Trophoblast cell (in vitro differentiated cells and primary cell): ENCODE measurements around the gene SIX5.

Experiments used
- DNase-seq, 2 donors: peaks; one replicate each; pipeline ENCODE4 v3.0.0-alpha.2; 2016
- H2AFZ ChIP-seq: 2 replicates; pipeline ENCODE4 v1.6.1; 2013; ENCODE audit warnings: low read length, moderate library complexity, mild to moderate bottlenecking; ENCODE audit not compliant: insufficient read depth, poor library complexity
- H2AK5ac ChIP-seq: 2 replicates; pipeline ENCODE4 v1.6.1; 2013; ENCODE audit warnings: mild to moderate bottlenecking, low read length
- H2BK120ac ChIP-seq: 2 replicates; pipeline ENCODE4 v1.6.1; 2013; ENCODE audit warnings: low read length, mild to moderate bottlenecking, moderate library complexity; ENCODE audit not compliant: insufficient read depth, poor library complexity
- H2BK12ac ChIP-seq: 2 replicates; pipeline ENCODE4 v1.6.1; 2013; ENCODE audit warnings: mild to moderate bottlenecking, low read length, moderate library complexity
- H2BK5ac ChIP-seq: 2 replicates; pipeline ENCODE4 v1.6.1; 2013; ENCODE audit warnings: low read length, low read depth, moderate library complexity, mild to moderate bottlenecking; ENCODE audit not compliant: poor library complexity
- H3K14ac ChIP-seq: 2 replicates; pipeline ENCODE4 v1.6.1; 2013; ENCODE audit warnings: mild to moderate bottlenecking, low read length
- H3K18ac ChIP-seq: 2 replicates; pipeline ENCODE4 v1.6.1; 2013; ENCODE audit warnings: mild to moderate bottlenecking, low read length
- H3K23ac ChIP-seq: 2 replicates; pipeline ENCODE4 v1.6.1; 2013; ENCODE audit warnings: low read length
- H3K27ac ChIP-seq: 2 replicates; pipeline ENCODE4 v1.5.1; 2013; ENCODE audit warnings: low read depth, mild to moderate bottlenecking, inconsistent platforms, low read length, moderate library complexity
- H3K27me3 ChIP-seq: 2 replicates; pipeline ENCODE4 v1.6.1; 2013; ENCODE audit warnings: inconsistent platforms, mild to moderate bottlenecking, low read length, moderate library complexity; ENCODE audit not compliant: insufficient read depth
- H3K36me3 ChIP-seq, 2 experiments: 1 replicate in 1 of 2; 2 replicates in 1 of 2; pipeline ENCODE4 v1.6.1; 2013; ENCODE audit warnings: low read length in 2 of 2, mild to moderate bottlenecking in 2 of 2, moderate library complexity in 1 of 2; ENCODE audit not compliant: insufficient read depth in 2 of 2, control insufficient read depth in 1 of 2
- H3K4ac ChIP-seq: 2 replicates; pipeline ENCODE4 v1.6.1; 2013; ENCODE audit warnings: low read depth, mild to moderate bottlenecking, low read length, moderate library complexity
- H3K4me1 ChIP-seq, 2 experiments: 1 replicate in 1 of 2; 2 replicates in 1 of 2; pipeline ENCODE4 v1.6.1; 2013; ENCODE audit warnings: low read length in 2 of 2, mild to moderate bottlenecking in 2 of 2, moderate library complexity in 1 of 2; ENCODE audit not compliant: insufficient read depth in 2 of 2, control insufficient read depth in 1 of 2
- H3K4me2 ChIP-seq: 2 replicates; pipeline ENCODE4 v1.6.1; 2013; ENCODE audit warnings: inconsistent platforms, mild to moderate bottlenecking, low read length, moderate library complexity
- H3K4me3 ChIP-seq: 2 replicates; pipeline ENCODE4 v1.5.1; 2013; ENCODE audit warnings: mild to moderate bottlenecking, low read depth, low read length, inconsistent platforms
- H3K79me1 ChIP-seq: one replicate; pipeline ENCODE4 v1.6.1; 2013; ENCODE audit warnings: low read length
- H3K79me2 ChIP-seq: 2 replicates; pipeline ENCODE4 v1.6.1; 2013; ENCODE audit warnings: low read length, mild to moderate bottlenecking; ENCODE audit not compliant: control insufficient read depth, insufficient read depth, poor library complexity
- H3K9ac ChIP-seq: 2 replicates; pipeline ENCODE4 v1.6.1; 2013; ENCODE audit warnings: mild to moderate bottlenecking, low read length
- H3K9me3 ChIP-seq: 2 replicates; pipeline ENCODE4 v1.6.1; 2013; ENCODE audit warnings: low read depth, mild to moderate bottlenecking, control low read depth, inconsistent platforms, low read length; ENCODE audit not compliant: insufficient read depth
- H4K12ac ChIP-seq: 2 replicates; pipeline ENCODE4 v1.6.1; 2013; ENCODE audit warnings: low read depth, mild to moderate bottlenecking, low read length, moderate library complexity
- H4K8ac ChIP-seq: 2 replicates; pipeline ENCODE4 v1.6.1; 2013; ENCODE audit warnings: low read depth, mild to moderate bottlenecking, low read length, moderate library complexity
- H4K91ac ChIP-seq: one replicate; pipeline ENCODE4 v1.6.1; 2013; ENCODE audit warnings: low read depth, mild to moderate bottlenecking, low read length, moderate library complexity
- WGBS: extraction: QIAGEN DNeasy Blood & Tissue Kit; methylation state at CpG from one replicate; pipeline ENCODE4 v1.1.7; 2013; ENCODE audit warnings: missing lambda C conversion rate; ENCODE audit not compliant: insufficient read length, insufficient coverage; ENCODE audit errors: extremely low coverage; 5-methylcytosine and 5-hydroxymethylcytosine counted together

Gene SIX5

DNA sequence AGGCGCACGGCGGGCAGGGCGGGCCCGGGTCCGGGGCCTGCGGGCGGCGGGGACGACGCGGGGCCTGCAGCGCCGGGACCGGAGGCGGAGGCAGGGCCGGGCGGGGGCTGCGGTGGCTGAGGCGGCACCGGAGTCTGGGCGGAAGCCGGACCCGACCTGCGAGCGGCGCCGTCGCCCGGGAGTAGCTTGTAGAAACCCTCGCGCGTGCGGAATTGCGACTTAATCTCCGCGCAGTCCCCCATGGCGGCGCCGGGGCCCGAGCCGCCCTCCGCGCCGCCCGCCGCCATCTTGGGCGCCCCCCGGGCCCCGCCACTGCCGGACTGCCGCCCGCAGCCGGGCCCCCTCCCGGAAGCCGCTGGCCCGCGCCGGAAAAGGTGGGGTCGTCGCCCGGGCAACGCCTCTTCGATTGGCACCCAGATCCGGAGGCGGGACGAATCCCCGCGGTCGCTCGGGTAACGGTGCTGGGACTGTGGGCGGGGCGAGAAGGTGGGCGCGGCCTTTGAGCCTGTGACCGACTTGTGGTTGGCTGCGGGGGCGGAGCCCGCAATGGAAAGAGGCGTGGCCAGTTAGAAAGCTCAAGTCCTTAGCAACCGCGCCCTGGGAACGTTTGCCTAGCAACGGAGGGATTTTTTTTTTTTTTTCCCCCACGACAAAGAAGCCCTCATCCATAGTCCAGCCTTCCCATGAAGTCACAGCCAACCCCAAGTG is 23.6 kb upstream of the SIX5 start, which contains the start of gene DMWD:
Gene DMWD, minus strand, starts transcription at position 376 of the 708 bp plus-strand sequence. Its CDS starts 89 bp downstream, at position 287.
- Histone ChIP-seq H3K4me1 (peaks cover 3 to 11% of the 10 kb centered on the region in 2 experiments), H2BK5ac (peak within 1 kb of the TSS; percentile 85), H3K79me1 (peaks cover 7% of the 10 kb centered on the region), H4K8ac (peak within 1 kb of the TSS; percentile 92), H3K9me3 (no peaks in the 10 kb centered on the region), H4K91ac (peak within 1 kb of the TSS; percentile 87), H3K36me3 (peaks cover 21 to 23% of the 10 kb centered on the region in 2 experiments), H2BK120ac (peak within 1 kb of the TSS; percentile 87), H3K14ac (peak within 1 kb of the TSS; percentile 96), H2AK5ac (no peak within 1 kb of the TSS), H3K9ac (peak within 1 kb of the TSS; percentile 95), H3K4ac (peak within 1 kb of the TSS; percentile 96), H3K27me3 (no peaks in the 10 kb centered on the region), H3K23ac (peak within 1 kb of the TSS; percentile 30), H3K4me3 (peak within 1 kb of the TSS; percentile 93), H2AFZ (peak within 1 kb of the TSS; percentile 81), H2BK12ac (no peak within 1 kb of the TSS), H3K18ac (peak within 1 kb of the TSS; percentile 87), H4K12ac (peak within 1 kb of the TSS; percentile 94), H3K27ac (peak within 1 kb of the TSS; percentile 50), H3K4me2 (peak within 1 kb of the TSS; percentile 99), H3K79me2 (peaks cover 9% of the 10 kb centered on the region)
- WGBS = no CpG with 5 or more reads among the region's 86 CpGs
- peak; percentile 100 for DNase-seq

DNA sequence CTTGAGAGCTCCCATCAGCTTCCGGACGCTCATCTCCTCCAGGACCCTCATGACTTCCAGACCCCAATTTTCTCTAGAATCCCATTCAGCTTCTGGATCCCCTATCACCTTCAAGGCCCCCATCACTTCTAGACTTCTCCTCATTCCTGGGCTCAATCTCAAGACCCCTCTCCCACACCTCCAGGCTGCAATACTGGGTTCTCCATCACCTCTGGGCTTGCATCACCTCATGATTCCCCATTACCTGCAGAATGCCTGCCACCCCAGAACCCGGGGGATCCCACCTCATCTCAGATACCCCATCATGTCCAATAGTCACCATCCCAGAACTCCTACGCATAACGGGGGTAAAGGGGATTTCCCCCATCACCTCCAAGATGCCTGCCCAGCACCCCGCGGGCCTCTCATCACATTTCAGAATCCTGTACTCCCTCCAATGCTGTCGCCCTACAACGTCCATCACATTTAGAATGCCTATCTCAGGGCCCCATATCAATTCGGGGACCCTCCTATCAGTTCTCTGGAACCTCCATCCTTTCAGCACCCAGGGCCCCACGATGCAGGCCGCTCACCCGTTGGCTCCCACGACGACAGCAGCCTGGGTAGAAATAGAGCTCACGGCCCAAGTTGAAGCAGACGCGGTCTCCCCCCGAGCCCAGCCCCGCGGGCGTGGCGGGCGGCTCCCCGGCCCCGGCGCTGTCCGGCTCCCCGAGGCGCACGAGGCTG is 22.9 kb upstream of the SIX5 start:
- Histone ChIP-seq H2AK5ac (no peak overlapping the region), H3K14ac (peak overlapping the region; percentile 96), H4K12ac (peak overlapping the region; percentile 94), H3K23ac (peak overlapping the region; percentile 30), H2BK5ac (peak overlapping the region; percentile 85), H3K36me3 (peaks cover 25 to 30% of the 10 kb centered on the region in 2 experiments), H3K4me3 (peak overlapping the region; percentile 93), H3K79me2 (peaks cover 9% of the 10 kb centered on the region), H2AFZ (peak overlapping the region; percentile 81), H2BK12ac (no peak overlapping the region), H3K4me1 (peaks cover 3 to 11% of the 10 kb centered on the region in 2 experiments), H4K91ac (peak overlapping the region; percentile 87), H3K79me1 (peaks cover 7% of the 10 kb centered on the region), H2BK120ac (peak overlapping the region; percentile 21), H3K9me3 (no peaks in the 10 kb centered on the region), H3K27ac (peak overlapping the region; percentile 50), H3K4ac (peak overlapping the region; percentile 96), H3K18ac (peak overlapping the region; percentile 87), H4K8ac (peak overlapping the region; percentile 92), H3K27me3 (no peaks in the 10 kb centered on the region), H3K9ac (peak overlapping the region; percentile 95), H3K4me2 (peak overlapping the region; percentile 99)
- peak in 1 of 2 donors; percentile 14 for DNase-seq
- no CpG with 5 or more reads among the region's 31 CpGs for WGBS

DNA sequence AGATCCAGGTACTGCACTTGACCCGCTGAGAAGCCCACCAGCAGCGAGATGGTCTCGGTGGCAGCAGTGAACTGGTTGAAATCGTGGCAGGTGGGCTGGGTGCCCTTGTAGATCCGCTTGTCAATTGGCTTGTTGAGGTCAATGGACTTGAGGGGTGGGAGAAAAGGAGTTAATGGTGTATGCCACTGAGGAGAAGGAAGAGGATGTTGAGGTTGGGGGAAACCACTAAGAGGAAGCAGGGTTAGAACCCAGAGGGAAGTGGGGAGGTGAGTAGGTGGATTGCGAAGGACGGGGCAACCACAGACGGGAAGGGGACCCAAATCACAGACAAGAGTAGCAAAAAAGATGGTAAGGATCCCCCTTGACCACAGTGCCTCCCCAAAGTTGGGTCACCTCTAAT is 21.9 kb upstream of the SIX5 start:
- no peak overlapping the region for H3K27ac ChIP-seq
- DNase-seq = no peak
- peaks cover 9% of the 10 kb centered on the region for H3K79me2 ChIP-seq
- no peak overlapping the region for H2AK5ac ChIP-seq
- peaks cover 7% of the 10 kb centered on the region for H3K79me1 ChIP-seq
- no peaks in the 10 kb centered on the region for H3K27me3 ChIP-seq
- H3K4me3 ChIP-seq = no peak overlapping the region
- peak overlapping the region; percentile 99 for H3K4me2 ChIP-seq
- no peak overlapping the region for H4K8ac ChIP-seq
- no peaks in the 10 kb centered on the region for H3K9me3 ChIP-seq
- H3K23ac ChIP-seq = peak overlapping the region; percentile 38
- no peak overlapping the region for H3K14ac ChIP-seq
- H3K4me1 ChIP-seq = peaks cover 3 to 11% of the 10 kb centered on the region in 2 experiments
- no peak overlapping the region for H2AFZ ChIP-seq
- H3K9ac ChIP-seq = no peak overlapping the region
- no peak overlapping the region for H4K12ac ChIP-seq
- WGBS = no CpG with 5 or more reads among the region's 8 CpGs
- no peak overlapping the region for H2BK5ac ChIP-seq
- peak overlapping the region; percentile 55 for H3K18ac ChIP-seq
- no peak overlapping the region for H2BK12ac ChIP-seq
- H3K36me3 ChIP-seq = peaks cover 35 to 39% of the 10 kb centered on the region in 2 experiments
- no peak overlapping the region for H2BK120ac ChIP-seq
- H4K91ac ChIP-seq = no peak overlapping the region
- no peak overlapping the region for H3K4ac ChIP-seq

GRCh38 chr19:45789035-45789786 is 20.2 kb upstream of the SIX5 start:
- Histone ChIP-seq H3K9ac (no peak overlapping the region), H2BK120ac (no peak overlapping the region), H3K14ac (no peak overlapping the region), H3K36me3 (peaks cover 48 to 54% of the 10 kb centered on the region in 2 experiments), H3K4me2 (no peak overlapping the region), H4K8ac (no peak overlapping the region), H3K79me1 (peaks cover 7% of the 10 kb centered on the region), H3K79me2 (peaks cover 9% of the 10 kb centered on the region), H3K4ac (no peak overlapping the region), H3K27ac (no peak overlapping the region), H3K4me3 (no peak overlapping the region), H2AFZ (no peak overlapping the region), H3K4me1 (peaks cover 3 to 12% of the 10 kb centered on the region in 2 experiments), H3K18ac (no peak overlapping the region), H4K12ac (no peak overlapping the region), H3K23ac (peak overlapping the region; percentile 16), H2BK12ac (no peak overlapping the region), H2AK5ac (no peak overlapping the region), H3K27me3 (no peaks in the 10 kb centered on the region), H3K9me3 (no peaks in the 10 kb centered on the region), H4K91ac (no peak overlapping the region), H2BK5ac (no peak overlapping the region)
- WGBS = no CpG with 5 or more reads among the region's 15 CpGs
- no peak for DNase-seq
